A549 (cell line): Measurements from ENCODE around the gene RHOT2.

Experiments used
- CHD2 ChIP-seq: fragments of 150-350 bp; IDR thresholded peaks from 2 replicates; pipeline ENCODE4 v1.6.1; 2014; ENCODE audit warnings: low read length; ENCODE audit not compliant: partially characterized antibody
- POLR2A ChIP-seq: IDR thresholded peaks from 2 replicates; pipeline ENCODE4 v1.6.1; 2012; ENCODE audit warnings: mild to moderate bottlenecking, low read length
- TF ChIP-seq, protein P1 (sequence below): fragments of >200 bp; sonication (Bioruptor Twin); formaldehyde crosslinking; IDR thresholded peaks from 3 replicates; pipeline ENCODE4 v1.5.1; 2016

DNA sequence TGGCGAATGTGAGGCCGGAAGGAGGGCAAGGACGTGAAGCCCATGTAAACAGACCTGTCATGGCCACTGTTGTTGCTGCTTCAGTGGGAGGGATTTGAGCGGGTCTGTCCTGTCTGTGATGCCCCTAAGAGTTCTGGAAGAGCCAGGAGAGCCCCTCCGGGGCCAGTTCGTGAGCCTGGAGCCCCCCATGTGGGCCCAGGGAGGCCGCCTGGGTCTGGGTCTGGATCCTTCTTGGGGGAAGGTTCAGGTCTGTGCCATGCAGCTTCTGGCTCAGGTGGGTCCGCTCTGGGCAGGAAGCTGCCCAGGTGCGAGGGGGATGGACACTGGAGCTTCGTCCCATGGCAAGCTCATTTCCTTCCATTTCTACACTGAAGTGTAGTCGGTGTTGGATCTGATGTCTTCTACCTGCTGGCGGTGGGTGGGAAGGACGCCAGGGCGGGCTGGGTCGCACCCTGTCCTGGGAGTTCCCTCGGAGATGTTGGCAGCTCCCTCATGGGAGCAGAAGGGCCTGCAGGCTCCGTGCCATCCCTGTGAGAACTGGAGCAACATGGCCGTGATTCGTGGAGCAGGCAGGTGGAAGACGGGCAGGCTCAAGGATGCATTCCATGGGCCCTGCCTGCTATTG is 48.3 kb upstream of the RHOT2 start:
- no peak for TF ChIP-seq POLR2A
- TF ChIP-seq, protein P1, sequence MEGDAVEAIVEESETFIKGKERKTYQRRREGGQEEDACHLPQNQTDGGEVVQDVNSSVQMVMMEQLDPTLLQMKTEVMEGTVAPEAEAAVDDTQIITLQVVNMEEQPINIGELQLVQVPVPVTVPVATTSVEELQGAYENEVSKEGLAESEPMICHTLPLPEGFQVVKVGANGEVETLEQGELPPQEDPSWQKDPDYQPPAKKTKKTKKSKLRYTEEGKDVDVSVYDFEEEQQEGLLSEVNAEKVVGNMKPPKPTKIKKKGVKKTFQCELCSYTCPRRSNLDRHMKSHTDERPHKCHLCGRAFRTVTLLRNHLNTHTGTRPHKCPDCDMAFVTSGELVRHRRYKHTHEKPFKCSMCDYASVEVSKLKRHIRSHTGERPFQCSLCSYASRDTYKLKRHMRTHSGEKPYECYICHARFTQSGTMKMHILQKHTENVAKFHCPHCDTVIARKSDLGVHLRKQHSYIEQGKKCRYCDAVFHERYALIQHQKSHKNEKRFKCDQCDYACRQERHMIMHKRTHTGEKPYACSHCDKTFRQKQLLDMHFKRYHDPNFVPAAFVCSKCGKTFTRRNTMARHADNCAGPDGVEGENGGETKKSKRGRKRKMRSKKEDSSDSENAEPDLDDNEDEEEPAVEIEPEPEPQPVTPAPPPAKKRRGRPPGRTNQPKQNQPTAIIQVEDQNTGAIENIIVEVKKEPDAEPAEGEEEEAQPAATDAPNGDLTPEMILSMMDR, result no peak
- no peak for TF ChIP-seq CHD2
